ENCODE data around the gene PNPLA2.
A peak's percentile ranks its signal among the peaks of the same experiment; 100 is the strongest.

Gene PNPLA2

DNA sequence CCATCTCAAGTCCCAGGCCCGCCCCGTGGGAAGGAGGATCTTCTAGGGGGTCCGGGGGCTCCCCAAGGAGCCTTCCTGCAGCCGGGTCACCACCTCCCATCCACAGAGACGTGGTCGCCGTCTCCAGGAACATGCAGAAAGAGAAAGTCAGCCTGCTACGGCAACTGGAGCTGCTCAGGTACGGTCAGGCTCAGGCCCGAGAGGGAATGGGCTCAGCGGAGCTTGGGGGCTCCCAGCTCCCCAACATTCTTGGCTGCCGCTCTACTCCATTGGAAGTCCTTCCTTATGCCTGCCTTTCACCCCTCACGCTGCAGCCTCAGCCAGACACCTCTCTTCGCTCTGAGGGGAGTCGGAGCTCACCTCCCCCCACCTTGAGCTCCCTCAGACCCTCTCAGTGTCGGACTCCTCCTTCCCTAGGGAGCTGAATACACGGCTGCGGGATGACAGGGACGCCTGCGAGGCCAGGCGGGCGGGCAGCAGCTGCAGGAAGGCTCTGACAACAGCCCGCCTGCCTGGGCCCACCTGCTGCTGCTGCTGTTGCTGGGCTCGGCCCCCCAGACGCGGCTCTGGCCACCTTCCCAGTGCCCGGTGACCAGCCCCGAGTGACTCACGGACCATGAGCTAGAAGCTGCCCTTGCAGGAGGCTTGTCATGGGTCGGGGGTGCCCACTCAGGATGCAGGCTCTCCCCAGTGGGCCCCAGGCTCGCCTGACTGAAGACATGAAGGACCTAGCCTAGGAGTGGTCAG is 12.6 kb downstream of the PNPLA2 start:
- no peak for DNase-seq (ENCODE audit: low read depth in 2 of 2)

DNA sequence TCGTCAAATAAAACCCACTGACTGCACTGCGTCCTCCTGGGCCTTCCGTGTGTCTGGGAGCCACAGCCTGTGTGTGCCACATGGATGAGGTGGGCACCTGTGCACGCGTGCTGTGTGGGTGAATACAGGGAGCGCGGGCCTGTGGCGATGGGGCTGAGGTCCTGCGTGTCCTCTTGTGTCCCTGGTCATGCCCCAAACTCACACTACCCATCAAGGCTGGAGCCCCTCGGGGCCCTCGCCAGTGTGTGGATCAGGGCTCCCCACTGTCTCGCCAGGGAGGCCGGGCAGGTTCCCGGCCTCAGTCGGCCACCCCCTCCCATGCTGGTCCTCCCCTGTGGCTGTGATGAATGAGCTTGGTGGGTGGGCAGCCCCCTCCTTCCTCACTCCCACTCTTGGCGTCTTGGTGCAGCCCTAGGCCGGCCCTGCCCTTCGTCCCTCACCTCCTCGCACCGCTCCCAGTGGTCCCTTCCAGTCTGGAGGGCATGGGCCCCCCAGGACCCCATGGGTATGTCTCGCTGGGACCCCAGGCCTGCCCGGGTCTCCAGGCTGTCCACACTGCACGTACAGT is 13.3 kb downstream of the PNPLA2 start:
- DNase-seq (ENCODE audit: low read depth in 2 of 2), result no peak

DNA sequence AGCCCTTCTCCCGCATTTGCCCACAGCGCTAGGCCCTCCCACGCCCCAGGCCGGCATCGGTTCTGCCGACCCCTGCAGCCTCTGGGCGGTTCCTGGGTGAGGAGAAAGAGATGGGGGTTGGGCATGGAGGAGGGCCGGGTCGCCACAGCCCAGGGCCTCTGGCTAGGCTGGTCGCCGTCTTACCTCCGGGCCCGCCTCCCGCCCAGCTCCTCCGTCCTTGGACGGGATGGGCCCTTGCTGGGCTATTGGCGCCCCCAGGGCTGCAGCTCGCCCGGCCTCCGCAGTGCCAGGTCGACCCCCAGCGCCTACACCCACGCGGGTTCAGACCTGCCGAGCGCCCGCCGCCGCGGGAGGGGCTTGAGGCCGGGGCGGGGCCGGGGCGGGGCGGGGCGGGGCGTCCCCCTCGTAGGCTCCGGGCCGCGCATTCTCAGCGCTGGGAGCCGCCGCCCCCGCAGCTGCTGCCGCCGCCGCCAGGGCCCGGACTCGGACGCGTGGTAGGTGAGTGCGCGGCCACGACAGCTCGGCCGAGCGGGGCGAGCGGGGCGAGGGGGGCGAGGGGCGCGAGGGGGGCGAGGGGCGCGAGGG is 13.9 kb downstream of the PNPLA2 start, which contains the start of gene CD151:
Gene CD151 (plus strand): TSS at position 424 of the 585 bp plus-strand sequence. CDS start 3,118 bp downstream, outside the sequence.
- peak in 1 of 2 donors; percentile 41 for DNase-seq (ENCODE audit: low read depth in 2 of 2)

DNA sequence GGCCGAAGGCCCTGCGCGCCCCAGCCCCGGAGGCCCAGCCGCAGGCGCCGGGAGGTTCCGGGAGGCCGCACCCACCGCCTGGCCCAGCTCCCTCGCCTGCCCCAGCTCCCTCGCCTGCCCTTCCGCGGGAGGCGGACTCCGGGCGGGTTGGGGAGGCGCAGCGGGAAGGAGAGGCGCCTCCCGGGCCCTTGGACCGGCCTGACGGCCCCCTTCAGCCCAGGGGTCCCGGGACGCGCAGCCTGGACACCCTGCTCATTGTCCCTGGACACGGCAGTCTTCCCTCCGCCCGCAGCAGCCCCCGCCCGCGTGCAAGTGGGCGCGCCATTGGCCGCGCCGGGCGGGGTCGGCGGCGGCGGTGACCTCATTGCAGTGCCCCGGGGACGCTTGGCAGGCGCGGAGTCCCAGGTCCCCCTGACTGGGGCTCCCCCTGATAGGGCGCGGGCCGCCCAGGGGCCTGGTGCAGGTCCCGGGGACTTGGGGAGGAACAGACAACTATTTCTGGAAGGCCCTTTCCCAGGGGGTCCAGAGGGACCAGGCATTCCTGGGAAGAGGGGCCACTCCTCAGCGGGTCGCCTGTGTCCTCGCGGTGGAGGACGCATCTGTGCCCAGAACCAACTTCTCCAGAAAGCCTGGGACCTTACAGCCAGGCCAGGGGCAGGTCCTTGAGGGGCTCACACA is 14.5 kb downstream of the PNPLA2 start:
- DNase-seq (ENCODE audit: low read depth in 2 of 2), result no peak

DNA sequence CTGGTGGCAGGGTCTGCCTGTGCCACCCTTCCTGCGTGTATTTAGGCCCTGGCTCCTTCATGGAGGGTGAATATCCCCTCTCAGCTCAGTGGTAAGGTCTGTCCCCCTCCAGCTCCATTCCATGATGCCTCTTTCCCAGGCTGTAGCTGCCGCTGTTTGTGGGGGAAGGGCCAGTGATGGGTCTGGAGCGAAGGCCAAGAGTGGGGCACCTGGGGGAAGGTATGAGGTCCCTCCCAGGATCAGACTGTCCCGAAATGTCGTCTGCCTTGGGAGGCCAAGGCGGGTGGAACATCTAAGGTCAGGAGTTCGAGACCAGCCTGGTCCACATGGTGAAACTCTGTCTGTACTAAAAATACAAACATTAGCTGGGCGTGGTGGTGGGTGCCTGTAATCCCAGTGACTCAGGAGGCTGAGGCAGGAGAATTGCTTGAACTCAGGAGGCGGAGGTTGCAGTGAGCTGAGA is 15.2 kb downstream of the PNPLA2 start:
- no peak for DNase-seq (ENCODE audit: low read depth in 2 of 2)

DNA sequence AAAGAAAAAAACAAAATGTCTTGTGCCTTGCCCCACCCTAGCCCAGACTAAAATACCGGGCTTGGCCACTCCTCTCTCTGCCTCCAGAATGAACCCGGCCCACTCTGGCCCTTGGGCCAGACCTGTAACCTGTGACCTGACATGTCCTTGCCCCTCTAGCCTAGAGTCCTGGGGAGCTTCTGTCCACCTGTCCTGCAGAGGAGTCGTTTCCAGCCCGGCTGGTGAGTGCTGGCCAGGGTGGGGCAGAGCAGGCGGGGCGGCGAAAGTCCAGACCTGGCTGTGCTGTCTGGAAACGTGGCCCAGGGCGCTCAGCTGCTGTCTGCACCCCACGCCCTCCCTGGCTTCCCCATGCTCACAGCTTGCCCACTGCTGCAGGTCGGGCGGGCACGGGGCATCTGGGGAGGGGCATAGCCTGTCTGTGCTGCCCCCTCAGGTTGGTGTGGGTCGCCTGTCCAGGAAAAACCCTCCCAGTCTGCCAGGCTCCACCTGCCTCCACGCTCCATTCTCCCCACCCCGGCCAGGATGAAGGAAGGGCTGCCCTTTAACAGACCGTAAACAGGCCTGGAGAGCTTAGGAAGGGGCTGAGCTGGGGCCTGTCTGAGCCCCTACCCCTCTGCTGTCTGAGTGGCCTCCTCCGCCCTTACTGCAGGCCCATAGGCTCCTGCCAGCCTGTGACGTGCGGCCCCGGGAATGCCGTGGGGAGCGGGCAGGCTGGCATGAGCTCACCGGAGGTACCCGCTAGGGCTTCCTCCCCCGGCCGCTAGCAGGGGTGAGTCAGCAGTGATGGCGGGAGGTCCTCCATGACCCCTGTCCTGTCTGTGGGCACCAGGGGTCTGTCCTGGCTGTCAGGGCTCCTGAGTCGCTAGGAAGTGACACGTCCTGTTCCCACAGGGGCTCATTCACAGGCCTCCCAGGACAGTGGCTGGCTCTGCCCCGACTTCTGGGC is 15.9 kb downstream of the PNPLA2 start:
- no peak for DNase-seq (ENCODE audit: low read depth in 2 of 2)

DNA sequence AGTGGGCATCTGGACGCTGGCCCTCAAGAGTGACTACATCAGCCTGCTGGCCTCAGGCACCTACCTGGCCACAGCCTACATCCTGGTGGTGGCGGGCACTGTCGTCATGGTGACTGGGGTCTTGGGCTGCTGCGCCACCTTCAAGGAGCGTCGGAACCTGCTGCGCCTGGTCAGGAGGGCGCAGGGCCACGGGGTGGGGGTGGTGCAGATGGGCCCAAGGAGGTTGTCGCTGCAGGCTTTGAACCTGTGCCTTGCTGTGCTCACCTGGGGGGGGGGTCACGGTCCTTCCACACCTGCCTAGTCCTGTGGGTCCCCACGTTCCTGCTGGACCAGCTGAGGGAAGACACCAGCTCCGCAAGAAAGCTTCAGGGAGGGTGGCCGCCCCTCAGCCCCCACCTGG is 17.6 kb downstream of the PNPLA2 start:
- no peak for DNase-seq (ENCODE audit: low read depth in 2 of 2)

DNA sequence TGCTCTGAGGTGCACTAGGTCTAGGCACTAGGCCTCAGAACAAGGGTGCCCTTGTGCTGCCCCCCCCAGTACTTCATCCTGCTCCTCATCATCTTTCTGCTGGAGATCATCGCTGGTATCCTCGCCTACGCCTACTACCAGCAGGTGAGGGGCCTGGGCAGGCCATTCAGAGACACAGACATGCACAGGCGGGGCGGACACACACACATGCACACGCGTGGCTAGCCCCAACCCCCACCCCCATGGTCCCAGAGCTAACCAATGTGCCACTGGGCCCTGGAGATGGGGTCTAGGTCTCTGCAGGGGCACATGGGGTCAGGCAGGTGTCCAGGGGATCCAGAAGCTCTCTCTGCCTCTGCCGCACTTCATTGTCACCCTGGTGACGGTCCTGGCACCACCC is 18.0 kb downstream of the PNPLA2 start:
- no peak for DNase-seq (ENCODE audit: low read depth in 2 of 2)

DNA sequence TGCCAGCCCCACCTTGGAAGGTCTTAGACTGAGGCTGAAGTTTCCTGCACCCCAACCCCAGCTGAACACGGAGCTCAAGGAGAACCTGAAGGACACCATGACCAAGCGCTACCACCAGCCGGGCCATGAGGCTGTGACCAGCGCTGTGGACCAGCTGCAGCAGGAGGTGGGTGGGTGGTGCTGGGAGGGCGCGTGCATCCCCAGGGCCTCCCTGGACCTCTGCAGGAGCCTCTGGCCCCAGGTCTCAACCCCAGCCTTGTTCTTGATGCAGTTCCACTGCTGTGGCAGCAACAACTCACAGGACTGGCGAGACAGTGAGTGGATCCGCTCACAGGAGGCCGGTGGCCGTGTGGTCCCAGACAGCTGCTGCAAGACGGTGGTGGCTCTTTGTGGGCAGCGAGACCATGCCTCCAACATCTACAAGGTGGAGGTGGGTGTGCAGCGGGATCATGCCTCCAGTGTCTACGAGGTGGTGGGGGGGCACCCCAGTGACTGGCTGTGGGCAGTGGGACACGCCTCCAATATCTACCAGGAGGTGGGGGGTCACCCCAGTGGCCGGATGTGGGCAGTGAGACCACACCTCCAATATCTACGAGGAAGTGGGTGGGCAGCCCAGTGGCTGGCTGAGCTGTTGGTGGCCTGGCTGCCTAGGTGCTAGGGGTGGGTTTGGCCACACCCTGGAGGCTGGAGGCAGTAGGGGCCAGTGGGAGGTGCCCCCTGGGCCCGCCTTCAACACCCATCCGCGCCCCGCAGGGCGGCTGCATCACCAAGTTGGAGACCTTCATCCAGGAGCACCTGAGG is 18.7 kb downstream of the PNPLA2 start:
- no peak for DNase-seq (ENCODE audit: low read depth in 2 of 2)

DNA sequence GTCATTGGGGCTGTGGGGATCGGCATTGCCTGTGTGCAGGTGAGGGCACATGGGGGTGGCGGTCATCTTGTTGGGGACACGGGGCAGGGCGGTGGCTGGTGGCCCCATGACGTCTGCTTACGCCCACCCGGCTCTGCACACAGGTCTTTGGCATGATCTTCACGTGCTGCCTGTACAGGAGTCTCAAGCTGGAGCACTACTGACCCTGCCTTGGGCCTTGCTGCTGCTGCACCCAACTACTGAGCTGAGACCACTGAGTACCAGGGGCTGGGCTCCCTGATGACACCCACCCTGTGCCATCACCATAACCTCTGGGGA is 19.2 kb downstream of the PNPLA2 start:
- DNase-seq (ENCODE audit: low read depth in 2 of 2), result no peak

DNA sequence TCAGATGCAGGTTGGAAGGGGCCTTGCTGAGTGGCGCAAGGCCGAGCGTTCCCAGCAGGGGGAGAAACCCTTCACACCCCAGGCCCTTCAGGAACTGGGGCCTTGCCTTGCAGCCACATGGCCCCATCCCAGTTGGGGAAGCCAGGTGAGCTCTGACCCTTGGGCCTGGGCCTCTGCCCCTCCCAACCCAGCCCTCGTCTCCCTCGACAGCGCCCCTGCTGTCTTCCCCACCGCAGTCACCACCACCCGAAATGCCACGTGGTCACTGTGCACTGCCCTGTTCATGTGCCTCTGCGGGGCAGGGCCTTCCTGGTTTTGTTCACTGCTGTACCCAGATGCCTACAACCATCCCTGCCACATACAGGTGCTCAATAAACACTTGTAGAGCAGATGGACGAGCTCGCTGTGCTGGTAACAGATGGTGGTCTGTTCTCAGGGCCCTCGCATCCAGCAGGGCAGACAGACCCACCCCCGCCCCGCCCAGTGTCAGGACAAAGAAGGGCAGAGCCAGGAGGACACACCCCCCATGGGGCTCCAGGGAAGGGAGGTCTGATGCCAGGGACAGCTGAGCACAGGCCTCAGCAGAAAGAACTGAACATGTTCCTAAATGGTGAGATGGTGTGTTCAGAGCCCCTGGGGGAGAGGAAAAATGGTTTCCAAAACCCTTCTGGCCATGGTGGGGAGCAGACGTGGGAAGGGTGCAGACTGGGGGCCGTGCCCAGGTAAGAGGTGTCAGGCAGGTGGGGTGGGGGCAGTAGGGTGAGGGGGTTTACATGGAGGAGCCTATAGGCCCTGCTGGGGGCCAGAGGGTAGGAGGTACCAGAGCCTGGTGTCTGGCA is 19.9 kb downstream of the PNPLA2 start:
- no peak for DNase-seq (ENCODE audit: low read depth in 2 of 2)

DNA sequence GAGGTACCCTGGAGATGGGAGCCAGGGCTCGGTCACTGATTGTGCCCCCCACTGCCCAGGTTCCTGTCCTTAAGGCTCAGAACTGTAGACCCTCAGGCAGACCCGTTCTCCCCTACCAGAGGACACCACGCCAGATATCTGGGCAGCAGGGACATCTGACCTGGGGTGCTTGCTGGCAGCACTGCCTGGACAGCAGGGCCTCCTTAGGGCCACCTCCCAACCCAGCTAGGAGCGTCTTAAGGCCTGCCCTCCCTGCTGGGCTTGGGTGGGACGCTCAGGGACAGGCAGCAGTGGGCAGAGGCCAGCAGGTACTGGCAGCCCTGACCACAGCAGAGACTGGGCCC is 20.5 kb downstream of the PNPLA2 start:
- no peak for DNase-seq (ENCODE audit: low read depth in 2 of 2)

DNA sequence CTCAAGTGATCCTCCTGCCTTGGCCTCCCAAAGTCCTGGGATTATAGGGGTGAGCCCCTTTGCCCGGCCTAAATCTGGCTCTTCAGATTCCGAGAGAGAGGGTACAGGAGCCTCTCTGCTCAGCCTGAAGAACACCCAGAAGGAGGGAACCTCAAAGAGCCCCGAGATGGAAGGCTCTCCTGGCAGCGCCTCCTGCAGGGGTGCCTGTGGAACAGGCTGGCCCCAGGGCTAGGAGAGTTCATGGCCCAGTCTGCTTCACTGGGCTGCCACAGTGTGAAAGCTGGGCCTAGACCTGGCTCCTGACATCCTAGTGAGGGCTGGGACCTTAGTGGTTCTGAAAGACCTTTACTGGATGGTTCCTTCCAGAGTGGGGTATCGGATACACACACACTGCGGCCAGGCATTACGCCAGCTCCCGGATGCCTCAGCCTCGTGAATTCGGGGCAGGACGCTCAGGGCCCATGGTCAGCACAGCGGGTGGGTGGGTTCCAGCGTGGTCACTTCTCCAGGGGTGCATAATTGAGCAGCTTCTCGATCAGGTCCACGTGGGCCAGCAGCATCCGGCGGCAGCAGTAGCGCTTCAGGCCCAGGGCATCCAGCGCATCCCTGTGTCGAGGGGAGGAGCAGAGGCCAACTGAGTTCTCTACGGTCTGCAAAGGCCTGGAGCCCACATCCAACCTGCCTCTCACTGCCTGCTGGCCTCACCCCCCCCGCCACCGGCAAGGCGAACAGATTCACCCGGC is 21.3 kb downstream of the PNPLA2 start:
- DNase-seq (ENCODE audit: low read depth in 2 of 2), result no peak

DNA sequence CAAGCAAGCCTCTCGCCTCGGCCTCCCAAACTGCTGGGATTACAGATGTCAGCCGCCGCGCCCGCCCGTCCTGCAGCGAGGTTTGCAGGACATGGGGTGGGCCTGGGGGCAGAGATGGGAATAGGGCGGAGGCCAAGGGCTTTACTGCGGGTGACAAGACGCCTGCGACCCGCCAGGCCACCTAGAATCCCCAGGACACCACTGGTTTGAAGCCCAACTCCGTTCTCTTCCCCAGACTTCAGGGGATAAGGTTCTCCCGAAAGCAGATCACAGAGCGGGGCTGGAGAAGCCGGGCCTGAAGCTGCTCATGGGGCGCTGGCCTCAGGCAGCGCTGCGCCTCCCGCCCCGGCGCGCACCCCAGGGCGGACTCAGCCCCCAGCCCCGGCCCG is 23.3 kb downstream of the PNPLA2 start:
- DNase-seq (ENCODE audit: low read depth in 2 of 2), result no peak

DNA sequence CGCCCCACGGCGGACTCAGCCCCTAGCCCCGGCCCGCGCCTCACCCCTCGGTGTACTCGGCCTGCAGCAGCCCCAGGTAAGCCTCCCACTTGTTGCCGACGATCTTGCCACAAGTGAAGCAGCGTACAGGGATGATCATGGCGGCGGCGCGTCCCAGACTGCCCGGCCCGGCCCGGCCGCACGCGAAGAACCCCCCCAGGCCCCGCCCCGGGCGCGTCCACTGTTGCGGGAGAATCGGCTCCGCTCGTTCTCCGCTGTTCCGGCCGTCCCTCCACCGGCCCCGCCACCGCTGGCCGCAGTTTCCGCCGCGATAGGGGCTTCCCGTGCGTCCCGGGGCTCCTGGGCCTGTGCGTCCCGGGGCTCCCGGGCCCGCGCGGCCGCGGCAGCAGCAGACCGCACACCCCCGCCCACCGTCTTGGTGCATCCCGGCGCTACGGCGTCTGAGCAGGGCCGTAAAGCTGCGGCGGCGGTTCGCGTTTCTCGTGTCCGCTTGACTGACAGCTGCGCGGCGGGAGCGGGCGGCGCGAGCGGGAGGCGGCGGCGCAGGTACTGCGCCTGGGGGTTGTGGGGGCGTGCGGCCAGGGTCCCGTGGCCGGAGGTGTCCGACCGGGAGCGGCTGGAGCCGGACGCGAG is 23.8 kb downstream of the PNPLA2 start, which contains the start of the genes POLR2L and TSPAN4:
Gene POLR2L (minus strand): TSS at position 160 of the 633 bp plus-strand sequence. CDS start 21 bp downstream, at position 139.
Gene TSPAN4 (plus strand): TSS at position 483 of the 633 bp plus-strand sequence. CDS start 7,453 bp downstream, outside the sequence.
- DNase-seq (ENCODE audit: low read depth in 2 of 2), result peak; percentile 76 to 79

DNA sequence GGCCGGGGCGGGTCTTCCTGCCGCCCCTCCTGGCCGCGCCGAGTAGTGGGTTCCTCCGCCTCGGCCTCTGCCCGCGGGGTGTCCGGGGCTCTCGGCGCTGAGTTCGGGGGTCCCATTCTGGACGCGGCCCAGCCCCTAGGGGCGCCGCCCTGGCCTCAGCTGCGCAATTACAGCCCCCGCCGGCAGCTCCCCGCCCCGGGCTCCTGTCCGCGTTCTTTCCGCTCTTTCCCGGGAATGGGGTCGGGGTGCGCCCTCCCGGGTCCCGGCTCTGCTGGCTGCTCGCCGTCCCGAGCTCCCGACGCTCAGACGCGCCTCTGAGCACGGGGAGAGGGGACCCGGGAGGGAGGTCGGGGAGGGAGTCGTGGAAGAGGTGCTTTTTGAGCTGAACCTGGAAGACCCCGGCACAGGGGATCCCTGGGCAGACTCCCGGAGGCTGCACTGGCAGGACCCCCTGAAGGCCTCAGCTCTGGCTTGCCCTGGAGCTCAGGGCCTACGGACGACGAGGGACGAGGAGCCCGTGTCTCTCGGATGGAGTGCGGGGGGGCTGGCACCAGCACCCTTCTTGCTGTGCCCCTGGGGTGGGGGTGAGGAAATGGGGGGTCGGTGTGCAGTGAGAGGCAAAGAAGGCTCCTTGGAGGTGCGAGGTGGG is 24.5 kb downstream of the PNPLA2 start:
- DNase-seq (ENCODE audit: low read depth in 2 of 2), result no peak

DNA sequence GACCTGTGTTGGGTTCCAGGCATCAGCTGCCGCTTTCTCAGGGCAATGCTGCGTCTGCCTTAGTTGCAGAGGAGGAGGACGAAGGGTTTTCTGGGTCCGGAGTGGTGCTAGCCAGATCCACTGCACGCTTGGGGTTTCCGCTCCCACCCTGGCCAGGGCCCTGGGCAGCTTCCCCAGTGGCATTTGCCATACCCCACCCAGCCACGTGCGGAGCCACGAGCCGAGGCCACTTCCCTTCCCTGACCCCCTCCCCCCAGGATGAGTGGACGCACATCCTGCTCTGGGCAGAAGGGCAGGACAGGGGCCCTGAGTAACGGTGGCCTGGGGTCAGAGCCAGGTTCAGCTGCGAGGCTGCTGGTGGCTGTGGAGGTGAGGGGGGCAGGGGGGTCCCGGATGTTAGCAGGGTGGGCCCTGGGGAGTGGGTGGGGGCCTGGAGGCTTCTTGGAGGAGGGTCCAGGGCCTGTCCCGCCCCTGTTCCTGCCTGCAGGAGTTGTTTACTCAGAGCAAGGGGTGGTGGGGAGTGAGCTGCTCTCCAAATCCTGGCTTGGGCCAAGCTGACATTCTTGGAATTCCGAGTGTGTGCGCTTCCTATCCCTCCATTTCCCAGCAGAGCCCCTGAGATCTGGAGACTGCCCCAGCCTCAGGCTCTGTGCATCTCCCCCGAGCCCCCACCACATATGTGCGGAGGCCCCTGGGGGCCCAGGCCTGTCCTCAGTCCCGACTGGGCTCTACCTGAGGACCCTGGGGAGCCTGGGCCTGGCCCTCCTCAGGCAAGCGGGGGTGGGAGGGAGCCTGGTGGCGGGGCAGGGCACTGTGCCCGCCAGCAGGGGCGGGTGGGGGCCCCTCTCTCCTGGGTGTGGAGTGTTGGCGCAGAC is 25.3 kb downstream of the PNPLA2 start:
- no peak for DNase-seq (ENCODE audit: low read depth in 2 of 2)
